Putamen (tissue), 1 donor: Measurements from ENCODE around the gene SUSD5.

Source experiments
- DNase-seq: peaks from one replicate; pipeline ENCODE4 v3.0.0-alpha.2; 2016; ENCODE audit warnings: low spot score

The SUSD5 gene

GRCh38 chr3:33218446-33219174 lies at the start of gene SUSD5:
Gene SUSD5, minus strand, starts transcription at chr3:33218810. Its CDS starts 13 bp downstream, at chr3:33218797.
- DNase-seq = peak; percentile 1

GRCh38 chr3:33260104-33260503 lies 41.5 kb upstream of the SUSD5 start:
- DNase-seq = no peak

- no peak for DNase-seq
Measured at GRCh38 chr3:33256249-33256648, 37.6 kb upstream of the SUSD5 start.

GRCh38 chr3:33250712-33251111 lies 32.1 kb upstream of the SUSD5 start:
- DNase-seq = no peak

- no peak for DNase-seq
Measured at GRCh38 chr3:33246786-33247185, 28.2 kb upstream of the SUSD5 start.

- no peak for DNase-seq
Measured at GRCh38 chr3:33240261-33240660, 21.7 kb upstream of the SUSD5 start.

GRCh38 chr3:33238923-33239322 lies 20.3 kb upstream of the SUSD5 start:
- DNase-seq = no peak

- no peak for DNase-seq
Measured at GRCh38 chr3:33237439-33237838, 18.8 kb upstream of the SUSD5 start.

GRCh38 chr3:33236005-33236404 lies 17.4 kb upstream of the SUSD5 start:
- no peak for DNase-seq

GRCh38 chr3:33233884-33234283 lies 15.3 kb upstream of the SUSD5 start:
- no peak for DNase-seq

GRCh38 chr3:33231756-33232465 lies 13.3 kb upstream of the SUSD5 start:
- no peak for DNase-seq

- DNase-seq = no peak
Measured at GRCh38 chr3:33229947-33230346, 11.3 kb upstream of the SUSD5 start.

GRCh38 chr3:33229066-33229465 lies 10.5 kb upstream of the SUSD5 start:
- DNase-seq = no peak

GRCh38 chr3:33221241-33221640 lies 2.6 kb upstream of the SUSD5 start:
- DNase-seq = no peak

GRCh38 chr3:33219175-33219487 lies 521 bp upstream of the SUSD5 start:
- no peak for DNase-seq

GRCh38 chr3:33217866-33218445 lies 654 bp downstream of the SUSD5 start:
- no peak for DNase-seq

GRCh38 chr3:33215739-33216138 lies 2.9 kb downstream of the SUSD5 start:
- DNase-seq = no peak

GRCh38 chr3:33212406-33212805 lies 6.2 kb downstream of the SUSD5 start:
- DNase-seq = no peak

- no peak for DNase-seq
Measured at GRCh38 chr3:33211444-33211843, 7.2 kb downstream of the SUSD5 start.

- no peak for DNase-seq
Measured at GRCh38 chr3:33209357-33209756, 9.3 kb downstream of the SUSD5 start.

- DNase-seq = no peak
Measured at GRCh38 chr3:33202711-33203457, 15.7 kb downstream of the SUSD5 start.

GRCh38 chr3:33201195-33201594 lies 17.4 kb downstream of the SUSD5 start:
- DNase-seq = no peak

- no peak for DNase-seq
Measured at GRCh38 chr3:33196538-33196937, 22.1 kb downstream of the SUSD5 start.
